Body of pancreas (tissue), 4 donors: ENCODE results near the gene SSB.

Experiments
- POLR2A ChIP-seq, 3 donors: fragments of 450-650 bp; IDR thresholded peaks; one replicate each; pipeline ENCODE4 v1.6.1; 2016; ENCODE audit warnings: antibody characterized with exemption in 3 of 3, mild to moderate bottlenecking in 2 of 3
- TF ChIP-seq, protein P1 (sequence below), 7 experiments: fragments of 450-650 bp in 4 of 7; fragments of 200-600 bp in 3 of 7; sonication (generic) in 3 of 7; IDR thresholded peaks; one replicate each; pipeline ENCODE4 v1.5.1; 2016 to 2019; ENCODE audit warnings: antibody characterized with exemption in 7 of 7

DNA sequence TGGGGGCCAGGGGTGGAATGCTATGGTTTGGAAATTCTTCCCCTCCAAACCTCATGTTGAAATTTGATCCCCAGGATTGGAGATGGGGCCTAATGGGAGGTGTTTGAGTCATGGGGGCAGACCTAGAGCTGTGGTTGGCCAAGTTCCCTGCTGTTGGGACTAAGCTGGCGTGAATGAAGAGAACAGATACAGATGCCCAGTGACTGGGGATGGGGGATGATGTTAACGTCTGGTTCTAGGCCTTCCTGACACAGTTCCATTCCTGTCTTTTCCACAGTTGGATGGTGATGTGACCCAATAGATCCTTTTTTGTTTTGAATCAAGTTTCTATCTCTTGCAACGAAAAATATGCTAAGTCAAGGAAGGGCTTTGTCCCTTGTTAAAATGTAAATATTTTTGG is 41.3 kb upstream of the SSB start:
- TF ChIP-seq POLR2A (IDR thresholded peaks at IDR 0.05): no peak
- TF ChIP-seq, protein P1, sequence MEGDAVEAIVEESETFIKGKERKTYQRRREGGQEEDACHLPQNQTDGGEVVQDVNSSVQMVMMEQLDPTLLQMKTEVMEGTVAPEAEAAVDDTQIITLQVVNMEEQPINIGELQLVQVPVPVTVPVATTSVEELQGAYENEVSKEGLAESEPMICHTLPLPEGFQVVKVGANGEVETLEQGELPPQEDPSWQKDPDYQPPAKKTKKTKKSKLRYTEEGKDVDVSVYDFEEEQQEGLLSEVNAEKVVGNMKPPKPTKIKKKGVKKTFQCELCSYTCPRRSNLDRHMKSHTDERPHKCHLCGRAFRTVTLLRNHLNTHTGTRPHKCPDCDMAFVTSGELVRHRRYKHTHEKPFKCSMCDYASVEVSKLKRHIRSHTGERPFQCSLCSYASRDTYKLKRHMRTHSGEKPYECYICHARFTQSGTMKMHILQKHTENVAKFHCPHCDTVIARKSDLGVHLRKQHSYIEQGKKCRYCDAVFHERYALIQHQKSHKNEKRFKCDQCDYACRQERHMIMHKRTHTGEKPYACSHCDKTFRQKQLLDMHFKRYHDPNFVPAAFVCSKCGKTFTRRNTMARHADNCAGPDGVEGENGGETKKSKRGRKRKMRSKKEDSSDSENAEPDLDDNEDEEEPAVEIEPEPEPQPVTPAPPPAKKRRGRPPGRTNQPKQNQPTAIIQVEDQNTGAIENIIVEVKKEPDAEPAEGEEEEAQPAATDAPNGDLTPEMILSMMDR (IDR thresholded peaks at IDR 0.05): no peak
